ENCODE results near the gene PRIMA1. TPM values are rescaled to one million over a fixed set of nuclear protein-coding genes. Genes with fewer than 3 reads are reported as not detected.

PRIMA1 gene
- total RNA-seq, 6 experiments from 2014 or later = 0.31 to 0.95 (median 0.43) TPM; not detected in 2

DNA sequence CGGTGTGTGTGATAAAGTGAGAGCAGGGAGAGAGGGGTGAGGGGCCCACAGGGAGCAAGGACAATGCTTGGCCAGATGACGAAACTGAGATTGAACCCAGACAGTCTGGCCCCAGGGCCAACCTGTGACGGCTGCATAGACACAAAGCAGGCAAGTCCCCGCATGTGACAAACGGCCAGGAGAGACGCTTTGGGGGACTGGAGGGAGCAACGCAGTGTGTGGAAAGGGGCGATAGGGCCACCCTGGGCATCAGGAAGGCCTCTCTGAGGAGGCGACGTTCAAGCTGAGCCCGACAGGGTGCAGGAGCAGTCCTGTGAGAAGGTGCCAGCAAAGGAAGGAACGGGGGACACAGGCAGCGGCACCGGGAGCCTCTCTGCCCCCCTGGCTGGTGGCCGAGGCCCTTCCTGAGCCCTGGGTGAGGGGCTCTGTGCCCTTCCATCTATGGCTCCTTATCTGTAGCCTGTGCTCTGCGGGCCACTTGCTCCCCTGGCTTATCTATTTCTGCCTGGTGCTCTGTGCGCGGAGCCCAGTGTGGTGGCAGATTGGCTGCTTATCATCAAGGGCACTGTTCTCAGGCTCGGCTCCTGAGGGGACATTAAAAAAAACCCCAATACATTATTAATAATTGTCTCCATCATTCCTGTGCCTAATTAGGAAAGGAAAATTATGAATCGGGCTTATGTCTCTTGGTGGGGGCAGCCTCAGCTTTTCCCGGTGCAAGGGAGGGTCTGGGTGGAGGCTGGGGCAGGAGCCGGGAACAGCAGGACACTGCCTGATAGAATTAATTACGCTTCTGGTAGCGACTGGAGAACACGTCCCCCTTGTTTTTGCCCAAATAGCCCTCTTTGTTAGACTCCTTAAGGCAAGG lies 39.8 kb downstream of the PRIMA1 start:
- no peaks in the 10 kb centered on the region for H3K9me3 ChIP-seq
- no peaks in the 10 kb centered on the region for H3K27me3 ChIP-seq
- H3K4me3 ChIP-seq = no peak overlapping the region
- H3K27ac ChIP-seq = no peak overlapping the region
- H3K4me1 ChIP-seq = no peaks in the 10 kb centered on the region
- no peak for TF ChIP-seq POLR2A (IDR thresholded peaks at IDR 0.05)
- TF ChIP-seq, protein P1, sequence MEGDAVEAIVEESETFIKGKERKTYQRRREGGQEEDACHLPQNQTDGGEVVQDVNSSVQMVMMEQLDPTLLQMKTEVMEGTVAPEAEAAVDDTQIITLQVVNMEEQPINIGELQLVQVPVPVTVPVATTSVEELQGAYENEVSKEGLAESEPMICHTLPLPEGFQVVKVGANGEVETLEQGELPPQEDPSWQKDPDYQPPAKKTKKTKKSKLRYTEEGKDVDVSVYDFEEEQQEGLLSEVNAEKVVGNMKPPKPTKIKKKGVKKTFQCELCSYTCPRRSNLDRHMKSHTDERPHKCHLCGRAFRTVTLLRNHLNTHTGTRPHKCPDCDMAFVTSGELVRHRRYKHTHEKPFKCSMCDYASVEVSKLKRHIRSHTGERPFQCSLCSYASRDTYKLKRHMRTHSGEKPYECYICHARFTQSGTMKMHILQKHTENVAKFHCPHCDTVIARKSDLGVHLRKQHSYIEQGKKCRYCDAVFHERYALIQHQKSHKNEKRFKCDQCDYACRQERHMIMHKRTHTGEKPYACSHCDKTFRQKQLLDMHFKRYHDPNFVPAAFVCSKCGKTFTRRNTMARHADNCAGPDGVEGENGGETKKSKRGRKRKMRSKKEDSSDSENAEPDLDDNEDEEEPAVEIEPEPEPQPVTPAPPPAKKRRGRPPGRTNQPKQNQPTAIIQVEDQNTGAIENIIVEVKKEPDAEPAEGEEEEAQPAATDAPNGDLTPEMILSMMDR (IDR thresholded peaks at IDR 0.05) = no peak
- no peak for ATAC-seq
- 63% methylated on average over 17 of the region's 25 CpGs for WGBS (ENCODE audit: insufficient coverage, low coverage, low lambda C conversion rate, missing lambda C conversion rate)
- H3K36me3 ChIP-seq = no peaks in the 10 kb centered on the region
- intact Hi-C loops (cut with DNase I) = no loop called here
- no peak for DNase-seq

DNA sequence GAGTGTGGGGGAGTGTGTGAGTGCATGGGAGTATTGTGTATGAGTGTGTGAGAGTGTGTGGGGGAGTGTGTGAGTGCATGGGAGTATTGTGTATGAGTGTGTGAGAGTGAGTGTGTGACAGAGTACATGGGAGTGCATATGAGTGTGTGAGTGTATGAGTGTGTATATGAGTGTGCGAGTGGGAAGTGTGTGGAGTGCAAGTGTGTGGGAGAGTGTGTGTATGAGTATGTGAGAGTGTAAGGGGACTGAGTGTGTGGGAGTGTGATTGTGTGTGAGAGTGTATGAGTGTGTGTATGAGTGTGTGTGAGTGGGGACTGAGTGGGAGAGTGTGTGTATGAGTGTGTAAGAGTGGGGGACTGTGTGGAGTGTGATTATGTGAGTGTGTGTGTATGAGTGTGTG lies 40.7 kb downstream of the PRIMA1 start:
- no peaks in the 10 kb centered on the region for H3K4me1 ChIP-seq
- no peak overlapping the region for H3K4me3 ChIP-seq
- H3K36me3 ChIP-seq = no peaks in the 10 kb centered on the region
- H3K27me3 ChIP-seq = no peaks in the 10 kb centered on the region
- no peak overlapping the region for H3K27ac ChIP-seq
- TF ChIP-seq, protein P1 (IDR thresholded peaks at IDR 0.05) = no peak
- TF ChIP-seq POLR2A (IDR thresholded peaks at IDR 0.05) = no peak
- ATAC-seq (no peak), DNase-seq (no peak)
- 69% methylated on average over 1 of the region's 1 CpG for WGBS (ENCODE audit: insufficient coverage, low coverage, low lambda C conversion rate, missing lambda C conversion rate)
- intact Hi-C loops (cut with DNase I) = no loop called here
- H3K9me3 ChIP-seq = no peaks in the 10 kb centered on the region

DNA sequence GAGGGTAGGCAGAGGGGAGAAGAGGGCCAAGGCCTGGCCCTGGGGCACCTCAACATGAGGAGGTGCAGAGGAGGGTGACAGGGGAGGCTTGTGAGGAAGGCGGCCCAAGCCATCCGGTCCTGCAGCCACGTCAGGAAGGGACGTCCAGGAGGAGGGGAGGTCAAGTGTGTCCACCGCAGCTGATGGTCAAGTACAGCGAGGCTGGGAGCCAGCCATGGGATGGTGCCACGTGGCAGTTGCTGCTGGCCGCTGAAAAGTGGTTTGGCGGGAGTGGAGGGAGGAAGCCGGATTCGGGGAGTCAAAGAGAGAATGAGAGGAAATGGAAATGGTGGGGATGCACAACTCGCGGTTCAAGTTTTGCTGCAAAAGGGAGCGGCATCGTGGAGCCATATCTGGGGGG lies 41.2 kb downstream of the PRIMA1 start:
- no peaks in the 10 kb centered on the region for H3K9me3 ChIP-seq
- no peaks in the 10 kb centered on the region for H3K27me3 ChIP-seq
- TF ChIP-seq, protein P1 (IDR thresholded peaks at IDR 0.05) = no peak
- ATAC-seq = no peak
- H3K27ac ChIP-seq = no peak overlapping the region
- no peak for DNase-seq
- H3K4me3 ChIP-seq = no peak overlapping the region
- WGBS (ENCODE audit: insufficient coverage, low coverage, low lambda C conversion rate, missing lambda C conversion rate) = 65% methylated on average over 9 of the region's 15 CpGs
- H3K4me1 ChIP-seq = no peaks in the 10 kb centered on the region
- no peaks in the 10 kb centered on the region for H3K36me3 ChIP-seq
- intact Hi-C loops (cut with DNase I) = no loop called here

DNA sequence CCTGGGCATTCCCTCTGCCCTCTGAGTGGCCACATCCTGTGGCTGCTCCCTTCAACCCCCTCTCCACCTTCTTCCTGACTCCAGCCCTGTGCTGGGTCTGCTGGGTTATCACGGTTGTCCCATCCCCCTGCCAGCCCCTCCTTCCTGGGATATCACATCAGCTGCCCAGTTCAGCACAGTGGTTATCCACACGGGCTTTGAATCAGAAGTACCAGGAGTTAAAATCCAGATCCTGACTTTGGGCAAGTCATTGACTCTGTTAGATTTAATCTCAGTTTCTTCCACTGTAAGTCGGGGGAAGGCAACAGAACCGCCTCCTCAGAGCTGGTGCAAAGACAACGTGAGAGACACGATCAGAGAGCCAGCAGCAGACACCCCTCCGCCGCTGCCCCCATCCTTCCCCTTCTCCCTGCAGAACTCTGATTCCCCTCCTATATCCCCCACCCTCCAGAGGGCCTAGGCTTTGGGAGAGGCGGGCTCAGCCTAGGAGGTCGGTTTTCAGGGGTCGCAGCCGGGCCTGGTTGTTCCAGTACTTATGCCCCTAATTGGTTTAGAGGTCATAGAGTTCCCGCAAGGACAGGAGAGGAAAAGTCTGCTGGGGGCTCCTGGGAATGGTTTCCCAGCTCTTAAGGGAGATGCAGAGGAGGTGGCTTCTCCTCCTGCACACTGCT lies 42.5 kb downstream of the PRIMA1 start:
- DNase-seq (no peak), ATAC-seq (no peak)
- intact Hi-C loops (cut with DNase I) = no loop called here
- no peaks in the 10 kb centered on the region for H3K36me3 ChIP-seq
- H3K27ac ChIP-seq = no peak overlapping the region
- no peaks in the 10 kb centered on the region for H3K9me3 ChIP-seq
- WGBS (ENCODE audit: insufficient coverage, low coverage, low lambda C conversion rate, missing lambda C conversion rate) = 52% methylated on average over 8 of the region's 13 CpGs
- H3K27me3 ChIP-seq = no peaks in the 10 kb centered on the region
- H3K4me1 ChIP-seq = no peaks in the 10 kb centered on the region
- TF ChIP-seq, protein P1 (IDR thresholded peaks at IDR 0.05) = no peak
- TF ChIP-seq POLR2A (IDR thresholded peaks at IDR 0.05) = no peak
- H3K4me3 ChIP-seq = no peak overlapping the region
